Thyroid gland (tissue), 4 donors: ENCODE results near the gene PLBD1. TPM values are rescaled to one million over a fixed set of nuclear protein-coding genes. Genes with fewer than 3 reads are reported as not detected.

ENCODE experiments used
- DNase-seq, 2 donors: peaks; one replicate each; pipeline ENCODE4 v3.0.0-alpha.2; 2019
- H3K27ac ChIP-seq, 3 donors: fragments of 200-600 bp; sonication (generic); 1 replicate in 2 of 3; 2 replicates in 1 of 3; pipeline ENCODE4 v1.5.1; 2016 to 2019; ENCODE audit warnings: mild to moderate bottlenecking in 1 of 3, moderate library complexity in 1 of 3
- H3K27me3 ChIP-seq: fragments of 200-600 bp; sonication (generic); one replicate; pipeline ENCODE4 v1.5.1; 2019
- H3K36me3 ChIP-seq, 2 donors: fragments of 200-600 bp; sonication (generic); one replicate each; pipeline ENCODE4 v1.5.1; 2016 to 2019
- H3K4me1 ChIP-seq, 2 donors: fragments of 200-600 bp; sonication (generic); one replicate each; pipeline ENCODE4 v1.5.1; 2017 to 2019
- H3K4me3 ChIP-seq, 3 donors: fragments of 200-600 bp; sonication (generic); replicated peaks in 1 of 3; 1 replicate in 2 of 3; 2 replicates in 1 of 3; pipeline ENCODE4 v1.5.1; 2016; ENCODE audit warnings: mild to moderate bottlenecking in 1 of 3
- H3K9me3 ChIP-seq: fragments of 200-600 bp; sonication (generic); one replicate; pipeline ENCODE4 v1.5.1; 2017
- CTCF ChIP-seq, 6 experiments: fragments of 200-600 bp in 3 of 6; fragments of 450-650 bp in 3 of 6; sonication (generic) in 3 of 6; IDR thresholded peaks; one replicate each; pipeline ENCODE4 v1.5.1; 2016 to 2019; ENCODE audit warnings: antibody characterized with exemption in 6 of 6, mild to moderate bottlenecking in 2 of 6, inconsistent platforms in 1 of 6, moderate library complexity in 1 of 6
- POLR2A ChIP-seq, 2 donors: fragments of 450-650 bp; IDR thresholded peaks; one replicate each; pipeline ENCODE4 v1.6.1; 2017; ENCODE audit warnings: antibody characterized with exemption in 2 of 2, mild to moderate bottlenecking in 2 of 2, moderate library complexity in 1 of 2
- WGBS, 2 donors: methylation state at CpG; one replicate each; pipeline ENCODE4 v1.1.5; 2017; 5-methylcytosine and 5-hydroxymethylcytosine counted together
- intact Hi-C: fragments of 100-400 bp; cut with DNase I; formaldehyde crosslinking; loops from one replicate; pipeline ENCODE4 v1.15.1; 2023
- total RNA-seq, 4 donors: library from RNA; depleted of rRNA; stranded (reverse); fragments of >200 nt; gene quantifications; one replicate each; pipeline ENCODE4 v1.2.3, GENCODE V29; 2016

The PLBD1 gene
- total RNA-seq, 4 donors from 2014 or later = 5.1 to 14.5 (median 10.6) TPM

GRCh38 chr12:14560904-14561574, 6.6 kb downstream of the PLBD1 start:
- no peaks in the 10 kb centered on the region for H3K27me3 ChIP-seq
- no peaks in the 10 kb centered on the region for H3K4me1 ChIP-seq
- H3K4me3 ChIP-seq = no peak overlapping the region
- H3K9me3 ChIP-seq = no peaks in the 10 kb centered on the region
- no peak for DNase-seq
- 66 to 68% methylated on average over 6 of the region's 6 CpGs for WGBS, 2 donors
- intact Hi-C loops = no loop called here
- H3K27ac ChIP-seq = no peak overlapping the region
- no peaks in the 10 kb centered on the region for H3K36me3 ChIP-seq
- TF ChIP-seq POLR2A (IDR thresholded peaks at IDR 0.05) (no peak), CTCF (IDR thresholded peaks at IDR 0.05) (no peak)

- Histone ChIP-seq H3K27ac (no peak overlapping the region), H3K36me3 (no peaks in the 10 kb centered on the region), H3K27me3 (no peaks in the 10 kb centered on the region), H3K9me3 (no peaks in the 10 kb centered on the region), H3K4me1 (peaks cover 10 to 12% of the 10 kb centered on the region in 2 donors), H3K4me3 (no peak overlapping the region)
- intact Hi-C loops = no loop called here
- 70 to 77% methylated on average over 4 of the region's 4 CpGs for WGBS, 2 donors
- TF ChIP-seq POLR2A (IDR thresholded peaks at IDR 0.05) = no peak
- TF ChIP-seq CTCF (IDR thresholded peaks at IDR 0.05) = no peak
- DNase-seq = no peak
These were observed 9.2 kb downstream of the PLBD1 start for GRCh38 chr12:14558473-14558959.

DNA sequence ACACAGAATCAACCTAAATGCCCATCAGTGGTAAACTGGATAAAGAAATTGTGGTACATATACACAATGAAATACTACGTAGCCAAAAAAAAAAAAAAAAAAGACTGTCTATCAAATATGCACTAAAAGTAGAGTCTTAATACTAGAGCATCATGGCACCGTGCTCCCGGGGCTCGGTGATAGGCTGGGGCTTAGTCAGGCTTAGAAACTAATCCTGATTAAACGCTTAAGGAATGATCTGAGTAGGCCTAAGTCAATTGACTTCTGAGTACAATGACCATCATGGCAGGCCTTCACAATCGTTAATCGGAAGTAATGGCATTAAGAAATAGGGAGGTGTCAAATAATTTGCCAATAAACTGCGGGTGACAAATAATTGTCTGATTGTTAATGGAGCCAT, 9.7 kb downstream of the PLBD1 start:
- intact Hi-C loops = no loop called here
- Histone ChIP-seq H3K27ac (no peak overlapping the region), H3K27me3 (no peaks in the 10 kb centered on the region), H3K9me3 (no peaks in the 10 kb centered on the region), H3K36me3 (no peaks in the 10 kb centered on the region), H3K4me1 (peaks cover 10 to 12% of the 10 kb centered on the region in 2 donors), H3K4me3 (no peak overlapping the region)
- 82 to 83% methylated on average over 8 of the region's 8 CpGs for WGBS, 2 donors
- no peak for DNase-seq
- no peak for TF ChIP-seq CTCF (IDR thresholded peaks at IDR 0.05)
- no peak for TF ChIP-seq POLR2A (IDR thresholded peaks at IDR 0.05)

DNA sequence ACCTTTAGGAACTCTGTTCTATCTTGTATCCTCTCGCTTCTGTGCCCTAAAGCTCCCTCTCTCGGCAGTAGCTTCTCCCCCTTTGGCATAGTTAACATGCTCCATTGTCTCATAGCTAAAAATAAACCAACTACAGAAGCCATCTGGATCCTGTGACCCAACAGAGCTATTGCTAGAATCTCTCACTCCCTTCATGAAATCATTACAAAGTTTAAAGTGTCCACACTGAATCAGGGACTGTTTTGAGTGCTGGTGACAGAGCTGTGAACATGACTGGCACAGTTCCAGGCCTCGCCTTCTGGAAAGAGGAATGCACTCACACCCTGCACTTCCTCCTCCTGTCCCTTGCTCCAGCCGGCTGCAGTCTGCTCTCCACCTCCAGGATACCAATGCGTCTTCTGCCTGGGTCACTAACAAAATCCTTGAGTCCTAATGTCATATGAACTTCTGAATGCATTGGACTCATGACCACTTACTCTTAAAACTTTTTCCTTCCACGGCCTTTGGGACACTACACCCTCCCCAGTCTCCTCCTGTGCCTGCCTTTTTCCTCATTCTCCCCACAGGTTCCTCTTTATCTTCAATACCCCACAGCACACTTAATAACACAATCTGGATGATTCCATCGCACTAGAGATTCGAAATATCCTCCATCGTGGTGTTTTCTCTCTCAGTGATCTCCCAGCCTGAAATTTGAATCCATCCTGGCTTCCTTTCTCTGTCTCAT, 13.2 kb downstream of the PLBD1 start:
- Histone ChIP-seq H3K9me3 (no peaks in the 10 kb centered on the region), H3K36me3 (no peaks in the 10 kb centered on the region), H3K4me3 (no peak overlapping the region), H3K27me3 (no peaks in the 10 kb centered on the region), H3K4me1 (peaks cover 10 to 12% of the 10 kb centered on the region in 2 donors), H3K27ac (peak overlapping the region; percentile 48 to 62 (median 59))
- DNase-seq = peak; percentile 93 to 96
- 22 to 24% methylated on average over 9 of the region's 9 CpGs for WGBS, 2 donors
- intact Hi-C loops = no loop called here
- peak in 1 of 2 donors; percentile 19 for TF ChIP-seq POLR2A (IDR thresholded peaks at IDR 0.05)
- TF ChIP-seq CTCF (IDR thresholded peaks at IDR 0.05) = peak in 2 of 6 experiments; percentile 10 to 45

DNA sequence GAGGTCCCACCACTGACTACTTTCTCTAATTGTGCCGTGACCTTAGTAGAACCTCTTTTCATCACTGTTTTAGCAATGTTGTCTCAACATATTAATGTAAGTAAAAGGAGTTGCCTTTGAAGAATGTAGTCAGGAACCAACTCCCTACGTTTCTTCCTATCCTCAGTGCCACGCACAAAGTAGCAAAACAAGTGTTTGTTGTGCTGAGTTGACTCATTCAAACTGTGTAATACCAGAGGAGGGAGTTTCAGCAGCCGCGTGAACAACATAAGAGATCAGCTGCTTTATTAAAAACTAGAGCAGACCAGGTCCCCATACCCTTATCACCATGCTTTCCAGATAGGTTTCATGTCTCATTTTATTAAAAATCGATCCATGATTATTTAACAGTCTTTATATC, 19.1 kb downstream of the PLBD1 start:
- no peak overlapping the region for H3K27ac ChIP-seq
- H3K4me1 ChIP-seq = no peaks in the 10 kb centered on the region
- no peak for DNase-seq
- no peaks in the 10 kb centered on the region for H3K9me3 ChIP-seq
- intact Hi-C loops = no loop called here
- H3K4me3 ChIP-seq = no peak overlapping the region
- 92 to 93% methylated on average over 6 of the region's 6 CpGs for WGBS, 2 donors
- no peaks in the 10 kb centered on the region for H3K27me3 ChIP-seq
- TF ChIP-seq CTCF (IDR thresholded peaks at IDR 0.05) (no peak), POLR2A (IDR thresholded peaks at IDR 0.05) (no peak)
- no peaks in the 10 kb centered on the region for H3K36me3 ChIP-seq
